ENCODE measurements around the gene FOXK2.

Gene FOXK2

GRCh38 chr17:82609655-82610054 is 90.1 kb downstream of the FOXK2 start:
- no peak for DNase-seq (ENCODE audit: low read depth)

- DNase-seq (ENCODE audit: low read depth), result no peak
Measured at GRCh38 chr17:82611140-82612058, 91.9 kb downstream of the FOXK2 start.

GRCh38 chr17:82613283-82614094 is 94.0 kb downstream of the FOXK2 start:
- no peak for DNase-seq (ENCODE audit: low read depth)

GRCh38 chr17:82614095-82614631 is 94.6 kb downstream of the FOXK2 start:
- DNase-seq (ENCODE audit: low read depth), result no peak

GRCh38 chr17:82615084-82616020 is 95.8 kb downstream of the FOXK2 start:
- DNase-seq (ENCODE audit: low read depth), result no peak

- DNase-seq (ENCODE audit: low read depth), result no peak
Measured at GRCh38 chr17:82616021-82616711, 96.6 kb downstream of the FOXK2 start.

GRCh38 chr17:82619211-82619610 is 99.7 kb downstream of the FOXK2 start:
- DNase-seq (ENCODE audit: low read depth), result no peak

- no peak for DNase-seq (ENCODE audit: low read depth)
Measured at GRCh38 chr17:82619641-82620040, 100.1 kb downstream of the FOXK2 start.

GRCh38 chr17:82623707-82624106 is 104.2 kb downstream of the FOXK2 start:
- no peak for DNase-seq (ENCODE audit: low read depth)

GRCh38 chr17:82627405-82627804 is 107.9 kb downstream of the FOXK2 start:
- DNase-seq (ENCODE audit: low read depth), result no peak

GRCh38 chr17:82629748-82630147 is 110.2 kb downstream of the FOXK2 start:
- no peak for DNase-seq (ENCODE audit: low read depth)

- no peak for DNase-seq (ENCODE audit: low read depth)
Measured at GRCh38 chr17:82630212-82630611, 110.7 kb downstream of the FOXK2 start.

- DNase-seq (ENCODE audit: low read depth), result no peak
Measured at GRCh38 chr17:82631544-82631943, 112.0 kb downstream of the FOXK2 start.

GRCh38 chr17:82632451-82632850 is 112.9 kb downstream of the FOXK2 start:
- no peak for DNase-seq (ENCODE audit: low read depth)

GRCh38 chr17:82633343-82633742 is 113.8 kb downstream of the FOXK2 start:
- DNase-seq (ENCODE audit: low read depth), result no peak

GRCh38 chr17:82636626-82637598 is 117.4 kb downstream of the FOXK2 start:
- no peak for DNase-seq (ENCODE audit: low read depth)

- DNase-seq (ENCODE audit: low read depth), result no peak
Measured at GRCh38 chr17:82638183-82638773, 118.7 kb downstream of the FOXK2 start.

GRCh38 chr17:82639628-82640027 is 120.1 kb downstream of the FOXK2 start:
- DNase-seq (ENCODE audit: low read depth), result no peak

- no peak for DNase-seq (ENCODE audit: low read depth)
Measured at GRCh38 chr17:82640036-82640435, 120.5 kb downstream of the FOXK2 start.

Data from activated T-cell treated with anti-CD3 and anti-CD28 coated beads for 1 hour (primary cell).